Measurements from ENCODE around the gene HSPA12B. TPM values are rescaled to one million over a fixed set of nuclear protein-coding genes. Genes with fewer than 3 reads are reported as not detected.

Gene HSPA12B
- 10 to 100 TPM; 13.3 to 19.0 (median 14.6) TPM for polyA plus RNA-seq (ENCODE audit: insufficient read length in 4 of 4)

GRCh38 chr20:3732327-3733118 lies at the start of gene HSPA12B:
Gene HSPA12B, plus strand, starts transcription at chr20:3732685. Its CDS starts 5,990 bp downstream, at chr20:3738675.
- DNase-seq (ENCODE audit: low read depth in 4 of 4, low spot score in 3 of 4), result peak in 1 of 4 donors; percentile 41

- no peak for DNase-seq (ENCODE audit: low read depth in 4 of 4, low spot score in 3 of 4)
Measured at GRCh38 chr20:3685341-3685740, 47.1 kb upstream of the HSPA12B start.

GRCh38 chr20:3686421-3686820 lies 46.1 kb upstream of the HSPA12B start:
- DNase-seq (ENCODE audit: low read depth in 4 of 4, low spot score in 3 of 4), result no peak

- peak; percentile 64 to 79 (median 75) for DNase-seq (ENCODE audit: low read depth in 4 of 4, low spot score in 3 of 4)
Measured at GRCh38 chr20:3686867-3687321, 45.6 kb upstream of the HSPA12B start.

GRCh38 chr20:3687655-3688054 lies 44.8 kb upstream of the HSPA12B start:
- no peak for DNase-seq (ENCODE audit: low read depth in 4 of 4, low spot score in 3 of 4)

- DNase-seq (ENCODE audit: low read depth in 4 of 4, low spot score in 3 of 4), result no peak
Measured at GRCh38 chr20:3689978-3690377, 42.5 kb upstream of the HSPA12B start.

- DNase-seq (ENCODE audit: low read depth in 4 of 4, low spot score in 3 of 4), result no peak
Measured at GRCh38 chr20:3690413-3690812, 42.1 kb upstream of the HSPA12B start.

- no peak for DNase-seq (ENCODE audit: low read depth in 4 of 4, low spot score in 3 of 4)
Measured at GRCh38 chr20:3691306-3691705, 41.2 kb upstream of the HSPA12B start.

- DNase-seq (ENCODE audit: low read depth in 4 of 4, low spot score in 3 of 4), result no peak
Measured at GRCh38 chr20:3691897-3692296, 40.6 kb upstream of the HSPA12B start.

GRCh38 chr20:3692706-3693294 lies 39.7 kb upstream of the HSPA12B start:
- DNase-seq (ENCODE audit: low read depth in 4 of 4, low spot score in 3 of 4), result no peak

GRCh38 chr20:3693376-3693775 lies 39.1 kb upstream of the HSPA12B start:
- no peak for DNase-seq (ENCODE audit: low read depth in 4 of 4, low spot score in 3 of 4)

GRCh38 chr20:3694864-3695263 lies 37.6 kb upstream of the HSPA12B start:
- DNase-seq (ENCODE audit: low read depth in 4 of 4, low spot score in 3 of 4), result no peak

- DNase-seq (ENCODE audit: low read depth in 4 of 4, low spot score in 3 of 4), result no peak
Measured at GRCh38 chr20:3696200-3696599, 36.3 kb upstream of the HSPA12B start.

GRCh38 chr20:3696745-3697587 lies 35.5 kb upstream of the HSPA12B start:
- DNase-seq (ENCODE audit: low read depth in 4 of 4, low spot score in 3 of 4), result no peak

GRCh38 chr20:3697588-3698305 lies 34.7 kb upstream of the HSPA12B start:
- DNase-seq (ENCODE audit: low read depth in 4 of 4, low spot score in 3 of 4), result no peak

- DNase-seq (ENCODE audit: low read depth in 4 of 4, low spot score in 3 of 4), result no peak
Measured at GRCh38 chr20:3698591-3699001, 33.9 kb upstream of the HSPA12B start.

GRCh38 chr20:3699037-3699436 lies 33.4 kb upstream of the HSPA12B start:
- DNase-seq (ENCODE audit: low read depth in 4 of 4, low spot score in 3 of 4), result no peak

GRCh38 chr20:3701061-3701998 lies 31.2 kb upstream of the HSPA12B start:
- DNase-seq (ENCODE audit: low read depth in 4 of 4, low spot score in 3 of 4), result no peak

- DNase-seq (ENCODE audit: low read depth in 4 of 4, low spot score in 3 of 4), result no peak
Measured at GRCh38 chr20:3702611-3703391, 29.7 kb upstream of the HSPA12B start.

Data from right renal pelvis (tissue), 4 donors.